Measurements from ENCODE around the gene ADAMTS16. TPM values are rescaled to one million over a fixed set of nuclear protein-coding genes. Genes with fewer than 3 reads are reported as not detected.

ADAMTS16 gene
- polyA plus RNA-seq, 3 donors, result not detected

DNA sequence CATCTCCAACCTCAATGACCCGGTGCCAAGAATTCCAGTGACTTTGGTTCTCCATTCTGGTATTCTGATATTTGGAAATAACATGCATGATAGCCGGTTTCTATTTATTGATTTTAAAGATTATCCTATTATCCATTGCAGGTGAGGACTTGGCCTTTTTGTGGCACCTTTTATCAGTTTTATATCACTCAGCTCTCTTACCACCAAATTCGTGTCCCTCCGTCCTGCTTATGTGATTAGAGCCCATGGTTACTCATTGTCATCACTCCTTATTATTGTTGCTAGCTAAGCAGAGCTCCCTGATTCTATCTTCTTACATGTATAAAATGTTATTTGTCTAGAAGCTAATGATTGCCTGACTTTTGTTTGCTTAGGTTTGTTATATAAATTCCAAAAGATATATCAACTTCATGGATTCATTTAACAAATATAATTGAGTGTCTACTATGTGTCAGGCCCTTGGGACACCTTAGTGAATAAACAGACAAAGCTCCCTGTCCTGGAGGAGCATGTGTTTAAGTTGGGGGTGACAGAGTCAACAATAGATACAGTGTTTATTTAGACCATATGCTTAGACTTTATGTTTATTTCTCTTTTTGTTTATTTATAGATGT, 138.2 kb downstream of the ADAMTS16 start:
- no peaks in the 10 kb centered on the region for H3K36me3 ChIP-seq (replicated peaks in 1 of 2; ENCODE audit: control insufficient read depth in 1 of 2, insufficient read depth in 2 of 2, low read length in 2 of 2)
- DNase-seq, result no peak
- no peak overlapping the region for H3K9ac ChIP-seq (ENCODE audit: insufficient read depth, low read length, poor library complexity, severe bottlenecking)
- H3K4me2 ChIP-seq (replicated peaks; ENCODE audit: extremely low read depth, low read length, poor library complexity, severe bottlenecking), result no peak overlapping the region
- no CpG with 5 or more reads among the region's 4 CpGs for WGBS (ENCODE audit: insufficient coverage)
- no peaks in the 10 kb centered on the region for H3K4me1 ChIP-seq (ENCODE audit: control insufficient read depth in 1 of 2, insufficient read depth in 2 of 2, low read length in 2 of 2)
- peaks cover 0 to 6% (median 2%) of the 10 kb centered on the region in 7 donors for H3K9me3 Mint-ChIP-seq
- no peaks in the 10 kb centered on the region for H3K79me2 ChIP-seq (ENCODE audit: insufficient read depth, low read length)
- H3K4me1 Mint-ChIP-seq, result no peaks in the 10 kb centered on the region
- no peaks in the 10 kb centered on the region for H3K27me3 Mint-ChIP-seq (ENCODE audit: low read depth in 3 of 3)
- no peak overlapping the region for H3K27ac Mint-ChIP-seq
- H2AFZ ChIP-seq (ENCODE audit: insufficient read depth, low read depth, low read length, poor library complexity, severe bottlenecking), result no peak overlapping the region
- intact Hi-C loops (cut with micrococcal nuclease), result no loop called here
- H4K20me1 ChIP-seq (ENCODE audit: insufficient read depth, low read length), result no peaks in the 10 kb centered on the region
- peaks cover 1 to 4% of the 10 kb centered on the region in 2 donors for H3K9me3 ChIP-seq (replicated peaks in 1 of 2; ENCODE audit: control insufficient read depth in 1 of 2, insufficient read depth in 1 of 2, low read length in 2 of 2)
- no peak overlapping the region for H3K4me3 ChIP-seq (replicated peaks in 1 of 3; ENCODE audit: low read depth in 2 of 3, low read length in 3 of 3)
- H3K4me3 Mint-ChIP-seq, result no peak overlapping the region
- H3K27ac ChIP-seq (ENCODE audit: low read depth in 1 of 2, low read length in 2 of 2), result no peak overlapping the region
- no peaks in the 10 kb centered on the region for H3K36me3 Mint-ChIP-seq
- no peaks in the 10 kb centered on the region for H3K27me3 ChIP-seq (ENCODE audit: control insufficient read depth in 2 of 2, insufficient read depth in 2 of 2, low read length in 2 of 2)
- TF ChIP-seq, protein P1, sequence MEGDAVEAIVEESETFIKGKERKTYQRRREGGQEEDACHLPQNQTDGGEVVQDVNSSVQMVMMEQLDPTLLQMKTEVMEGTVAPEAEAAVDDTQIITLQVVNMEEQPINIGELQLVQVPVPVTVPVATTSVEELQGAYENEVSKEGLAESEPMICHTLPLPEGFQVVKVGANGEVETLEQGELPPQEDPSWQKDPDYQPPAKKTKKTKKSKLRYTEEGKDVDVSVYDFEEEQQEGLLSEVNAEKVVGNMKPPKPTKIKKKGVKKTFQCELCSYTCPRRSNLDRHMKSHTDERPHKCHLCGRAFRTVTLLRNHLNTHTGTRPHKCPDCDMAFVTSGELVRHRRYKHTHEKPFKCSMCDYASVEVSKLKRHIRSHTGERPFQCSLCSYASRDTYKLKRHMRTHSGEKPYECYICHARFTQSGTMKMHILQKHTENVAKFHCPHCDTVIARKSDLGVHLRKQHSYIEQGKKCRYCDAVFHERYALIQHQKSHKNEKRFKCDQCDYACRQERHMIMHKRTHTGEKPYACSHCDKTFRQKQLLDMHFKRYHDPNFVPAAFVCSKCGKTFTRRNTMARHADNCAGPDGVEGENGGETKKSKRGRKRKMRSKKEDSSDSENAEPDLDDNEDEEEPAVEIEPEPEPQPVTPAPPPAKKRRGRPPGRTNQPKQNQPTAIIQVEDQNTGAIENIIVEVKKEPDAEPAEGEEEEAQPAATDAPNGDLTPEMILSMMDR (IDR thresholded peaks at IDR 0.05), result no peak

DNA sequence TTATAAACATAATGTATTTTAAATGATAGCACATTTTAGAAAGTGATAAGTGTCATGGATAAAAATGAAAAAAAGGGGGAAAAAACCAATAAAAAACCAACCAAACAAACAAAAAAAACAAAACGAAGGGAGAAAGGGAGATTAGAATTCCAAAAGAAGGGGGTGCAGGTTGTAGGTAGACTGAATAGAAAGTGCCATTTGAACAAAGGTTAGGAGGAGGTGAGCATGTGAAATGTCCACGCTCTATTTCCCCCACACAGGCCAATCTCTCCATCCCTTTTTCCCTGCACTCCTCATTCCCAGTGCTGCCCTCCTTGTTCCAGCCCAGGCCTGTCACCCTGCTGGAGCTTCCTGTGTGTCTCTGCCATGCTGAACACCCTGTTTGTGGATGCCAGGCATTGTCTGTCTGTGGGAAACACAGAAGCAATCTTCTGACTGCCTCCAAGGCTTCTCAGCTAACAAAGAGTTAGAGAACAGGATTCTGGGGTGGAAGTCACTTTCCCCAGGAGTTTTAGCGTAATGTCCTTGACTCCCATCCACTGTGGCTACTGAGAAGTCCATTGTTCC, 138.8 kb downstream of the ADAMTS16 start:
- Mint-ChIP-seq H3K9me3 (peaks cover 0 to 6% (median 2%) of the 10 kb centered on the region in 7 donors), H3K4me3 (no peak overlapping the region), H3K4me1 (no peaks in the 10 kb centered on the region), H3K27ac (no peak overlapping the region), H3K27me3 (ENCODE audit: low read depth in 3 of 3) (no peaks in the 10 kb centered on the region), H3K36me3 (no peaks in the 10 kb centered on the region)
- Histone ChIP-seq H3K4me2 (replicated peaks; ENCODE audit: extremely low read depth, low read length, poor library complexity, severe bottlenecking) (no peak overlapping the region), H3K9ac (ENCODE audit: insufficient read depth, low read length, poor library complexity, severe bottlenecking) (no peak overlapping the region), H3K27ac (ENCODE audit: low read depth in 1 of 2, low read length in 2 of 2) (no peak overlapping the region), H3K9me3 (replicated peaks in 1 of 2; ENCODE audit: control insufficient read depth in 1 of 2, insufficient read depth in 1 of 2, low read length in 2 of 2) (peaks cover 3 to 4% of the 10 kb centered on the region in 2 donors), H3K4me1 (ENCODE audit: control insufficient read depth in 1 of 2, insufficient read depth in 2 of 2, low read length in 2 of 2) (no peaks in the 10 kb centered on the region), H3K27me3 (ENCODE audit: control insufficient read depth in 2 of 2, insufficient read depth in 2 of 2, low read length in 2 of 2) (no peaks in the 10 kb centered on the region), H3K36me3 (replicated peaks in 1 of 2; ENCODE audit: control insufficient read depth in 1 of 2, insufficient read depth in 2 of 2, low read length in 2 of 2) (no peaks in the 10 kb centered on the region), H3K79me2 (ENCODE audit: insufficient read depth, low read length) (no peaks in the 10 kb centered on the region), H3K4me3 (replicated peaks in 1 of 3; ENCODE audit: low read depth in 2 of 3, low read length in 3 of 3) (no peak overlapping the region), H4K20me1 (ENCODE audit: insufficient read depth, low read length) (no peaks in the 10 kb centered on the region), H2AFZ (ENCODE audit: insufficient read depth, low read depth, low read length, poor library complexity, severe bottlenecking) (no peak overlapping the region)
- no peak for DNase-seq
- TF ChIP-seq, protein P1 (IDR thresholded peaks at IDR 0.05), result no peak
- 60% methylated on average over 1 of the region's 3 CpGs for WGBS (ENCODE audit: insufficient coverage)
- intact Hi-C loops (cut with micrococcal nuclease), result no loop called here
